A549 (cell line): ENCODE data around the gene DISP2. TPM values are rescaled to one million over a fixed set of nuclear protein-coding genes. Genes with fewer than 3 reads are reported as not detected.

Source experiments
- ATAC-seq, 2 experiments: fragments of 200-7000 bp in 1 of 2; fragments of >200 bp in 1 of 2; cut with Nextera tagmentation in 1 of 2; cut with Tn5 transposase in 1 of 2; 3 replicates each; pipeline versions ENCODE4 v1.8.0 to v1.9.1; 2018 to 2020; ENCODE audit warnings: mild to moderate bottlenecking in 1 of 2, moderate library complexity in 1 of 2
- CTCF ChIA-PET: fragments of 300-600 bp; sonication (Branson Sonifier 250); formaldehyde crosslinking; extraction: SDS; loops from one replicate; lab custom pipeline; 2021; ENCODE audit warnings: antibody characterized with exemption, inconsistent platforms; lab: Yijun Ruan, JAX
- POLR2A ChIA-PET: fragments of 350-600 bp; formaldehyde crosslinking; extraction: SDS; loops from one replicate; lab custom pipeline; 2021; ENCODE audit warnings: antibody characterized with exemption, inconsistent platforms; lab: Yijun Ruan, JAX
- DNase-seq, 2 experiments: peaks; one replicate each; pipeline versions ENCODE4 v3.0.0 to v3.0.0-alpha.2; 2011 to 2016; ENCODE audit warnings: low read depth in 1 of 2, low spot score in 1 of 2
- FAIRE-seq: peaks from 2 replicates; lab custom pipeline; 2011; peaks lifted over from hg19 to GRCh38; lab: Jason Lieb, UNC
- H3K27ac ChIP-seq, 2 experiments: fragments of >200 bp; sonication (Bioruptor Twin); formaldehyde crosslinking; 3 replicates each; pipeline ENCODE4 v1.5.1; 2016 to 2017
- H3K4me1 ChIP-seq: fragments of >200 bp; sonication (Bioruptor Twin); formaldehyde crosslinking; 3 replicates; pipeline ENCODE4 v1.6.1; 2016
- H3K4me2 ChIP-seq: fragments of >200 bp; sonication (Bioruptor Twin); formaldehyde crosslinking; 3 replicates; pipeline ENCODE4 v1.6.1; 2016
- H3K4me3 ChIP-seq: fragments of >200 bp; sonication (Bioruptor Twin); formaldehyde crosslinking; 3 replicates; pipeline ENCODE4 v1.5.1; 2016
- H3K9me3 ChIP-seq: fragments of >200 bp; sonication (Bioruptor Twin); formaldehyde crosslinking; 3 replicates; pipeline ENCODE4 v1.6.1; 2016
- BHLHE40 ChIP-seq: IDR thresholded peaks from 2 replicates; pipeline ENCODE4 v1.6.1; 2012; ENCODE audit warnings: low read depth, low read length, inconsistent platforms
- CBX2 ChIP-seq: fragments of 200-600 bp; sonication (generic); IDR thresholded peaks from 2 replicates; pipeline ENCODE4 v1.6.1; 2016; ENCODE audit warnings: low read depth, mild to moderate bottlenecking, borderline replicate concordance
- CBX8 ChIP-seq: fragments of 200-600 bp; sonication (generic); IDR thresholded peaks from 2 replicates; pipeline ENCODE4 v1.6.1; 2016
- CHD4 ChIP-seq: fragments of 200-600 bp; sonication (generic); IDR thresholded peaks from 2 replicates; pipeline ENCODE4 v1.6.1; 2016; ENCODE audit warnings: antibody characterized with exemption, mild to moderate bottlenecking, borderline replicate concordance
- CTCF ChIP-seq: fragments of >200 bp; sonication (Bioruptor Twin); formaldehyde crosslinking; IDR thresholded peaks from 3 replicates; pipeline ENCODE4 v1.5.1; 2016
- EHMT2 ChIP-seq: fragments of 200-600 bp; sonication (generic); IDR thresholded peaks from 2 replicates; pipeline ENCODE4 v1.6.1; 2016; ENCODE audit warnings: antibody characterized with exemption, low read depth, mild to moderate bottlenecking, moderate library complexity
- GATA3 ChIP-seq: IDR thresholded peaks from 2 replicates; pipeline ENCODE4 v1.6.1; 2012; ENCODE audit warnings: borderline replicate concordance
- HDAC2 ChIP-seq: fragments of 200-600 bp; sonication (generic); IDR thresholded peaks from 2 replicates; pipeline ENCODE4 v1.6.1; 2016
- HEYL ChIP-seq: fragments of 250-450 bp; sonication (Bioruptor Pico); IDR thresholded peaks from 2 replicates; pipeline ENCODE4 v1.8.0; 2021; ENCODE audit warnings: mild to moderate bottlenecking, moderate library complexity
- HOXA7 ChIP-seq: fragments of 250-450 bp; sonication (Bioruptor Pico); IDR thresholded peaks from 2 replicates; pipeline ENCODE4 v1.5.0; 2020; ENCODE audit warnings: mild to moderate bottlenecking, moderate library complexity
- HOXB13 ChIP-seq: fragments of 250-450 bp; sonication (Bioruptor Pico); IDR thresholded peaks from 2 replicates; pipeline ENCODE4 v1.5.0; 2020; ENCODE audit warnings: low read depth, mild to moderate bottlenecking, moderate library complexity
- JUNB ChIP-seq: fragments of >200 bp; sonication (Bioruptor Twin); formaldehyde crosslinking; IDR thresholded peaks from 2 replicates; pipeline ENCODE4 v1.6.1; 2016
- PBX3 ChIP-seq: IDR thresholded peaks from 2 replicates; pipeline ENCODE4 v1.6.1; 2012
- PHF8 ChIP-seq: fragments of 200-600 bp; sonication (generic); IDR thresholded peaks from 2 replicates; pipeline ENCODE4 v1.6.1; 2016; ENCODE audit warnings: low read depth, mild to moderate bottlenecking, antibody characterized with exemption, moderate library complexity, borderline replicate concordance
- RAD21 ChIP-seq, 2 experiments: fragments of >200 bp in 1 of 2; sonication (Bioruptor Twin) in 1 of 2; formaldehyde crosslinking in 1 of 2; IDR thresholded peaks in 1 of 2; conservative IDR thresholded peaks in 1 of 2; 2 replicates in 1 of 2; 3 replicates in 1 of 2; pipeline ENCODE4 v1.6.1; 2012 to 2018; ENCODE audit warnings: inconsistent platforms in 1 of 2
- RARB ChIP-seq: fragments of 250-450 bp; sonication (Bioruptor Pico); IDR thresholded peaks from 2 replicates; pipeline ENCODE4 v1.8.0; 2021; ENCODE audit warnings: mild to moderate bottlenecking, moderate library complexity
- RFX5 ChIP-seq: fragments of 450-650 bp; IDR thresholded peaks from 2 replicates; pipeline ENCODE4 v1.7.1; 2014; ENCODE audit warnings: antibody characterized with exemption, mild to moderate bottlenecking, moderate library complexity
- RNF2 ChIP-seq: fragments of 200-600 bp; sonication (generic); IDR thresholded peaks from 2 replicates; pipeline ENCODE4 v1.6.1; 2016; ENCODE audit warnings: low read depth, mild to moderate bottlenecking, antibody characterized with exemption, moderate library complexity, borderline replicate concordance
- SMC3 ChIP-seq: fragments of >200 bp; sonication (Bioruptor Twin); formaldehyde crosslinking; IDR thresholded peaks from 3 replicates; pipeline ENCODE4 v1.6.1; 2018; ENCODE audit warnings: inconsistent platforms
- SREBF2 ChIP-seq: fragments of 450-650 bp; IDR thresholded peaks from 2 replicates; pipeline ENCODE4 v1.6.1; 2014; ENCODE audit warnings: mild to moderate bottlenecking, moderate library complexity
- TP53 ChIP-seq: fragments of 250-450 bp; sonication (Bioruptor Pico); IDR thresholded peaks from 2 replicates; pipeline ENCODE4 v1.5.0; 2021; ENCODE audit warnings: mild to moderate bottlenecking, moderate library complexity
- ZC3H11A ChIP-seq: fragments of 450-650 bp; IDR thresholded peaks from 2 replicates; pipeline ENCODE4 v1.6.1; 2014; ENCODE audit warnings: antibody characterized with exemption, mild to moderate bottlenecking
- ZFP36 ChIP-seq: fragments of 450-650 bp; IDR thresholded peaks from 2 replicates; pipeline ENCODE4 v1.6.1; 2014; ENCODE audit warnings: borderline replicate concordance; ENCODE audit not compliant: partially characterized antibody
- ZSCAN20 ChIP-seq: fragments of 250-450 bp; sonication (Bioruptor Pico); IDR thresholded peaks from 2 replicates; pipeline ENCODE4 v1.8.0; 2022; ENCODE audit warnings: mild to moderate bottlenecking, moderate library complexity
- WGBS: methylation state at CpG from one replicate; pipeline ENCODE4 v1.1.6; 2017; ENCODE audit errors: missing lambda C conversion rate; 5-methylcytosine and 5-hydroxymethylcytosine counted together
- polyA plus RNA-seq, 4 experiments: library from polyadenylated mRNA; depleted of rRNA in 3 of 4; stranded (reverse); fragments of >200 nt; fragmentation: RNase III in 1 of 4; extraction: RNeasy Plus Mini Kit Qiagen cat#74134 plus additional on column Dnase treatment in 1 of 4; gene quantifications; 2 replicates in 3 of 4; 3 replicates in 1 of 4; pipeline ENCODE4 v1.2.3, GENCODE V29; 2011 to 2017

DISP2 gene
- polyA plus RNA-seq, 2 of the 4 experiments (the other 2 are of a cell fraction): 0.26 to 0.56 TPM

- Histone ChIP-seq H3K9me3 (no peaks in the 10 kb centered on the region), H3K27ac (no peak overlapping the region), H3K4me3 (no peak overlapping the region), H3K4me1 (0 out of 3 replicates have a peak, but pooled peaks cover 7% of the 10 kb centered on the region), H3K4me2 (no peak overlapping the region)
- ChIA-PET POLR2A (no interaction called here), CTCF (interaction anchor here (0.7 to 9.5 kb wide), 3 partner anchors 21 to 58 kb away, joined by 3 to 135 read pairs (median 5); partner anchors contain the start of gene CCDC9B)
- no peak for DNase-seq
- FAIRE-seq: no peak
- TF ChIP-seq RFX5 (no peak), HOXA7 (CRISPR knock-in tag) (no peak), RNF2 (no peak), SMC3 (no peak), CBX2 (no peak), ZFP36 (no peak)
- ATAC-seq: no peak
- WGBS: 77% methylated on average over 8 of the region's 8 CpGs
Measured at GRCh38 chr15:40363611-40364010, 5.6 kb downstream of the DISP2 start.

GRCh38 chr15:40364251-40364650, 6.2 kb downstream of the DISP2 start:
- DNase-seq (no peak), ATAC-seq (no peak), FAIRE-seq (no peak)
- Histone ChIP-seq H3K4me3 (no peak overlapping the region), H3K4me1 (0 out of 3 replicates have a peak, but pooled peaks cover 7% of the 10 kb centered on the region), H3K9me3 (no peaks in the 10 kb centered on the region), H3K4me2 (no peak overlapping the region), H3K27ac (no peak overlapping the region)
- CTCF ChIA-PET: interaction anchor here (0.7 to 9.5 kb wide), 7 partner anchors 12 to 81 kb away, joined by 3 to 135 read pairs (median 4); partner anchors contain the start of genes ANKRD63 and CCDC9B
- POLR2A ChIA-PET: no interaction called here
- TF ChIP-seq HOXB13: no peak
- no peak for TF ChIP-seq EHMT2
- no peak for TF ChIP-seq RFX5
- no peak for TF ChIP-seq TP53 (CRISPR knock-in tag)
- 20% methylated on average over 1 of the region's 6 CpGs for WGBS

- FAIRE-seq: no peak
- no peak for TF ChIP-seq RARB (CRISPR knock-in tag)
- no peak for TF ChIP-seq BHLHE40
- TF ChIP-seq CHD4: no peak
- no peak for TF ChIP-seq RNF2
- no peak for TF ChIP-seq PHF8
- TF ChIP-seq JUNB: no peak
- no peak for TF ChIP-seq HDAC2
- TF ChIP-seq PBX3: no peak
- TF ChIP-seq HEYL (CRISPR knock-in tag): no peak
- TF ChIP-seq TP53 (CRISPR knock-in tag): no peak
- no peak for TF ChIP-seq CTCF
- no peak for TF ChIP-seq SREBF2
- TF ChIP-seq ZC3H11A: no peak
- TF ChIP-seq CBX8: no peak
- no peak for TF ChIP-seq GATA3
- TF ChIP-seq SMC3: no peak
- no peak for TF ChIP-seq ZSCAN20 (CRISPR knock-in tag)
- no peak for TF ChIP-seq RAD21 (conservative IDR thresholded peaks at IDR 0.05 in 1 of 2, IDR thresholded peaks at IDR 0.05 in 1 of 2)
- TF ChIP-seq, all 56 proteins: peak for 0
- WGBS: no CpG with 5 or more reads among the region's 5 CpGs
- CTCF ChIA-PET: interaction anchor here (0.7 to 9.5 kb wide), 10 partner anchors 11 to 82 kb away, joined by 3 to 135 read pairs (median 4); partner anchors contain the start of genes ANKRD63, CCDC9B and INAFM2
- POLR2A ChIA-PET: no interaction called here
- H3K27ac ChIP-seq: no peak overlapping the region
- ATAC-seq: no peak
- DNase-seq: no peak
- H3K9me3 ChIP-seq: no peaks in the 10 kb centered on the region
- H3K4me2 ChIP-seq: no peak overlapping the region
- H3K4me3 ChIP-seq: no peak overlapping the region
- H3K4me1 ChIP-seq: 0 out of 3 replicates have a peak, but pooled peaks cover 7% of the 10 kb centered on the region
Measured at GRCh38 chr15:40365016-40365415, 7.0 kb downstream of the DISP2 start.
